Stimulated activated CD4-positive, alpha-beta T cell treated with anti-CD3 and anti-CD28 coated beads, Interleukin-15, amount 100 ng/mL, for 1 hour (primary cell): Measurements from ENCODE around the gene FMOD.
"Not testable (repeated sequence)": the region's sequence is repeated elsewhere in the genome, so short reads cannot be mapped to it uniquely, and the experiment has no call there.

Experiments used
- DNase-seq, 2 donors: peaks; one replicate each; pipeline ENCODE4 v3.0.0-alpha.2; 2020; ENCODE audit warnings: low read depth in 1 of 2, low spot score in 1 of 2

Gene FMOD

GRCh38 chr1:203326830-203327683 is 23.9 kb downstream of the FMOD start:
- peak; percentile 89 to 90 for DNase-seq

- no peak for DNase-seq
Measured at GRCh38 chr1:203325418-203326091, 25.4 kb downstream of the FMOD start.

GRCh38 chr1:203325026-203325417 is 25.9 kb downstream of the FMOD start:
- DNase-seq = no peak

GRCh38 chr1:203324105-203325025 is 26.6 kb downstream of the FMOD start:
- DNase-seq = no peak

GRCh38 chr1:203323587-203323986 is 27.3 kb downstream of the FMOD start:
- no peak for DNase-seq

GRCh38 chr1:203322500-203323179 is 28.3 kb downstream of the FMOD start:
- DNase-seq = no peak

GRCh38 chr1:203321273-203322052 is 29.5 kb downstream of the FMOD start:
- DNase-seq = no peak

GRCh38 chr1:203320591-203321272 is 30.2 kb downstream of the FMOD start:
- DNase-seq = peak; percentile 22 to 52

- DNase-seq = no peak
Measured at GRCh38 chr1:203318229-203318517, 32.7 kb downstream of the FMOD start.

GRCh38 chr1:203317429-203318228 is 33.3 kb downstream of the FMOD start:
- no peak for DNase-seq

- no peak for DNase-seq
Measured at GRCh38 chr1:203316626-203317093, 34.3 kb downstream of the FMOD start.

- not testable (repeated sequence) for DNase-seq
Measured at GRCh38 chr1:203314025-203314759, 36.7 kb downstream of the FMOD start.

- DNase-seq = no peak
Measured at GRCh38 chr1:203311368-203312301, 39.3 kb downstream of the FMOD start.

GRCh38 chr1:203308923-203309331 is 42.0 kb downstream of the FMOD start:
- DNase-seq = no peak

- no peak for DNase-seq
Measured at GRCh38 chr1:203308328-203308922, 42.5 kb downstream of the FMOD start.

- no peak for DNase-seq
Measured at GRCh38 chr1:203307641-203308126, 43.2 kb downstream of the FMOD start.
